ENCODE measurements around the gene HM13. TPM values are rescaled to one million over a fixed set of nuclear protein-coding genes. Genes with fewer than 3 reads are reported as not detected.

The HM13 gene
- total and polyA plus RNA-seq, 9 of the 15 experiments (the other 6 are each of a cell fraction or from before 2014, with no cell fraction given) = 7.7 to 136 (median 74.5) TPM

GRCh38 chr20:31547017-31547675 lies 32.9 kb downstream of the HM13 start (continued):
- TF ChIP-seq KDM5B (IDR thresholded peaks at IDR 0.05; ENCODE audit: insufficient replicate concordance, low read depth, low read length) = peak; percentile 56
- no peak for TF ChIP-seq ZNF431 (CRISPR knock-in tag; IDR thresholded peaks at IDR 0.05)
- TF ChIP-seq FOSL1 (tag; conservative IDR thresholded peaks at IDR 0.05) = peak; percentile 66
- TF ChIP-seq SRF (CRISPR knock-in tag; IDR thresholded peaks at IDR 0.05) = no peak
- peak; percentile 86 for TF ChIP-seq JUND (IDR thresholded peaks at IDR 0.05; ENCODE audit: borderline replicate concordance, low read depth, low read length)
- peak; percentile 83; the same call in 2 of the 3 replicates for TF ChIP-seq JUND (tag; IDR thresholded peaks at IDR 0.05; ENCODE audit: borderline replicate concordance, low read depth, low read length)
- TF ChIP-seq TFAP4 (CRISPR knock-in tag; IDR thresholded peaks at IDR 0.05; ENCODE audit: borderline replicate concordance) = peak; percentile 61
- no peak for TF ChIP-seq FOXO4 (CRISPR knock-in tag; IDR thresholded peaks at IDR 0.05)
- peak; percentile 67; the same call in 1 of the 2 replicates for TF ChIP-seq NFRKB (IDR thresholded peaks at IDR 0.05; ENCODE audit: low read depth)
- no peak for TF ChIP-seq PTRF (tag; IDR thresholded peaks at IDR 0.05)
- no peak for TF ChIP-seq MED1 (CRISPR knock-in tag; IDR thresholded peaks at IDR 0.05; ENCODE audit: borderline replicate concordance)
- TF ChIP-seq KLF13 (tag; IDR thresholded peaks at IDR 0.05; ENCODE audit: borderline replicate concordance, low read depth) = no peak
- no peak for TF ChIP-seq COPS2 (conservative IDR thresholded peaks at IDR 0.05)
- no peak for TF ChIP-seq ZNF280A (IDR thresholded peaks at IDR 0.05; ENCODE audit: low read depth, partially characterized antibody)
- no peak for TF ChIP-seq ZBTB9 (CRISPR knock-in tag; IDR thresholded peaks at IDR 0.05)
- TF ChIP-seq RB1 (IDR thresholded peaks at IDR 0.05; ENCODE audit: low read depth) = no peak; the same call in 1 of the 2 replicates
- no peak for TF ChIP-seq JUNB (CRISPR knock-in tag; conservative IDR thresholded peaks at IDR 0.05)
- no peak for TF ChIP-seq ZKSCAN1 (IDR thresholded peaks at IDR 0.05; ENCODE audit: low read depth, low read length)
- peak; percentile 47; the same call in 1 of the 2 replicates for TF ChIP-seq ATF3 (IDR thresholded peaks at IDR 0.05)
- no peak for TF ChIP-seq ATF3 (CRISPR knock-in tag; conservative IDR thresholded peaks at IDR 0.05)
- TF ChIP-seq CREM (IDR thresholded peaks at IDR 0.05; ENCODE audit: low read depth) = peak; percentile 97
